Femur (tissue), 1 donor: Measurements from ENCODE around the gene RBM12.
"Not testable (repeated sequence)": the region's sequence is repeated elsewhere in the genome, so short reads cannot be mapped to it uniquely, and the experiment has no call there.

Experiments used
- DNase-seq: peaks from one replicate; pipeline ENCODE4 v3.0.0-alpha.2; 2017

Gene RBM12, protein sequence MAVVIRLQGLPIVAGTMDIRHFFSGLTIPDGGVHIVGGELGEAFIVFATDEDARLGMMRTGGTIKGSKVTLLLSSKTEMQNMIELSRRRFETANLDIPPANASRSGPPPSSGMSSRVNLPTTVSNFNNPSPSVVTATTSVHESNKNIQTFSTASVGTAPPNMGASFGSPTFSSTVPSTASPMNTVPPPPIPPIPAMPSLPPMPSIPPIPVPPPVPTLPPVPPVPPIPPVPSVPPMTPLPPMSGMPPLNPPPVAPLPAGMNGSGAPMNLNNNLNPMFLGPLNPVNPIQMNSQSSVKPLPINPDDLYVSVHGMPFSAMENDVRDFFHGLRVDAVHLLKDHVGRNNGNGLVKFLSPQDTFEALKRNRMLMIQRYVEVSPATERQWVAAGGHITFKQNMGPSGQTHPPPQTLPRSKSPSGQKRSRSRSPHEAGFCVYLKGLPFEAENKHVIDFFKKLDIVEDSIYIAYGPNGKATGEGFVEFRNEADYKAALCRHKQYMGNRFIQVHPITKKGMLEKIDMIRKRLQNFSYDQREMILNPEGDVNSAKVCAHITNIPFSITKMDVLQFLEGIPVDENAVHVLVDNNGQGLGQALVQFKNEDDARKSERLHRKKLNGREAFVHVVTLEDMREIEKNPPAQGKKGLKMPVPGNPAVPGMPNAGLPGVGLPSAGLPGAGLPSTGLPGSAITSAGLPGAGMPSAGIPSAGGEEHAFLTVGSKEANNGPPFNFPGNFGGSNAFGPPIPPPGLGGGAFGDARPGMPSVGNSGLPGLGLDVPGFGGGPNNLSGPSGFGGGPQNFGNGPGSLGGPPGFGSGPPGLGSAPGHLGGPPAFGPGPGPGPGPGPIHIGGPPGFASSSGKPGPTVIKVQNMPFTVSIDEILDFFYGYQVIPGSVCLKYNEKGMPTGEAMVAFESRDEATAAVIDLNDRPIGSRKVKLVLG

DNA sequence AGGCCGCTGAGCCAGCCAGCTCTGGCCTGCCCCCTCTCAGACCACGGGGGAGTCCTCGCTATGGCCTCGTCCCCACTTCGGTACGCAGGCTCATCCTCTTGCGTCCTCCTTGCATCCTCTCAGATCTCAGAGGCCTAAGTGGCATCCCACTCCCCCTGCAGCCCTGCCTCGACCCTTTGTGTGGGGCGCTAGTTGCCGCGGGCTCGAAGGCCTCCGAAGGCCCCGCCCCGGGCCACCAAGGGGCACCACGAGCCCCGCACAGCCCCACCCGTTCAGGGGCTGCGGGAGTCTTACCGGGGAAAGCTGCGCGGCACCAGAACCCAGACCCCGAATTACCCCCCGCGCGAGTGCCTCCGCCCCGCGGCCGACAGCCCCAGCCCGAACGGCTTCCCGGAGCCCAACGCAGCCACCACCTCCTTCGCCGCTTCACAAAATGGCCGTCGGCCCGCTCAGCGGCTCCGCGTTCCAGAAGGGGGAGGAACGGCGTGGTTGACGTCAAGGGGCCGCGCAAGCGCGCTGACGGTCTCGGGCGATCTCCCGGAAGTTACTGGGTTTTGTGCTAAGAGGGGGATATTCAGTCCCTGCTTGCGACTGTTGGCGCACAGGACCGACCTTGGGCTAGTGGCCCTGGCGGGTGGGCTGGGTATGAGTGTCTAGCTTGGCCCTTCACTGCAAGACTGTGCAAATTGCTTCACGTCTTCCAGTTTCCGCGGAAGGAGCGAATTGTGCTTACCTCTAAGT, at the start of gene RBM12, which contains the start of gene CPNE1:
TSS of gene RBM12 (minus strand) at position 435 of the 741 bp plus-strand sequence. CDS start 9,578 bp downstream, outside the sequence.
TSS of gene CPNE1 (minus strand) at position 435 of the 741 bp plus-strand sequence. CDS start 31,977 bp downstream, outside the sequence.
- DNase-seq: peak; percentile 96

DNA sequence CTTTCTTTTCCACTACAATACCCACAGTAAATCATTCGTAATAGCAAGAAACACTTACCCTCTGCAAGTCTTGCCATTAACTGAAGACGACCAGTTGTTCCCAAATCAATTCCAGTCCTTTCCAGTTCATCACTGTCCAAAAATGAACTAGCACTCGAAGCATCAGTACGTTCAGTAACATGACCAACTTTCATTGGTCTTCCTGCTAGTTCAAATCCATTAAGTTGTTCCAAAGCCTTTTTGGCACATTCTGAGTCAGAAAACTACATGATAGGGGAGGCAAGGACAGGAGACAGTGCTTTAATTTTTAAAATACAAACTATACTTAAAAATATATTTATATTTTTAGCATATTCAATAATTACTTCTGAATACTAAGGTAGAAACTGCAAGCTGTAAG, 49.4 kb upstream of the RBM12 start:
- no peak for DNase-seq

DNA sequence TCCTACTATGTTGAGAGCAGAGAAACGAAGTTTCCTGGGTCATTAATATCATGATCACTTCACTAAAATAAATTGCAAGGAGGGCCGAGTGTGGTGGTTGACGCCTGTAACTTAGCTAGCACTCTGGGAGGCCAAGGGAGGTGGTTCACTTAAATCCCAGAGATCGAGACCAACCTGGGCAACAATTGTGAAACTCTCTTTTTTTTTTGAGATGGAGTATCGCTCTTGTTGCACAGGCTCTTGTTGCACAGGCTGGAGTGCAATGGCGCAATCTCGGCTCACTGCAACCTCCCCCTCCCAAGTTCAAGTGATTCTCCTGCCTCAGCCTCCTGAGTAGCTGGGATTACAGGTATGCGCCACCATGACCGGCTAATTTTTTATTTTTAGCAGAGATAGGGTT, 48.4 kb upstream of the RBM12 start:
- DNase-seq: not testable (repeated sequence)

DNA sequence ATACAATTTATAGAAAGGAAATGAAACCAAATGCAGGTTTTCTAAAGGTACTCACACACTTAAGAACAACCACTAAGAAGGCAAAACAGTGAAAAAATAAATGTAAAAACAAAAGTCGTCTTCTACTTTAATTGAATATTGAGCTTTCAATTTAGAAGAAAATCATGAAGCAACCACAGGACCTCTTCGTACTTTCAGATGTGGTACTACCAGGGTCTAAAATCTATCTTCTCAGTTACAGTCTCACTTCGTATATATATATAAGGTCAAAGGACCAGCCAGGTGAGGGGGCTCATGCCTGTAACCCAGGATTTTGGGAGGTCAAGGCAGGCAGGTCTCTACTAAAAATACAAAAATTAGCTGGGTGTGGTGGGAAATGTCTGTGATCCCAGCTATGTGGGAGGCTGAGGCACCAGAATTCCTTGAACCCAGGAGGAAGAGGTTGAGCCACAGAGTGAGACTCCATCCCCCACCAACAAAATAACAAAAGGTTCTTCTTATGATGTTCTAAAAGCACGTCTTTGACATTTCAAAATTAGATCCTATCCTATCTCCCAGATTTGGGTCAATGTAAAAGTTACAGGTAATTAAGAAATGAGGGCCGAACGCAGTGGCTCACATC, 47.0 kb upstream of the RBM12 start:
- DNase-seq: no peak

DNA sequence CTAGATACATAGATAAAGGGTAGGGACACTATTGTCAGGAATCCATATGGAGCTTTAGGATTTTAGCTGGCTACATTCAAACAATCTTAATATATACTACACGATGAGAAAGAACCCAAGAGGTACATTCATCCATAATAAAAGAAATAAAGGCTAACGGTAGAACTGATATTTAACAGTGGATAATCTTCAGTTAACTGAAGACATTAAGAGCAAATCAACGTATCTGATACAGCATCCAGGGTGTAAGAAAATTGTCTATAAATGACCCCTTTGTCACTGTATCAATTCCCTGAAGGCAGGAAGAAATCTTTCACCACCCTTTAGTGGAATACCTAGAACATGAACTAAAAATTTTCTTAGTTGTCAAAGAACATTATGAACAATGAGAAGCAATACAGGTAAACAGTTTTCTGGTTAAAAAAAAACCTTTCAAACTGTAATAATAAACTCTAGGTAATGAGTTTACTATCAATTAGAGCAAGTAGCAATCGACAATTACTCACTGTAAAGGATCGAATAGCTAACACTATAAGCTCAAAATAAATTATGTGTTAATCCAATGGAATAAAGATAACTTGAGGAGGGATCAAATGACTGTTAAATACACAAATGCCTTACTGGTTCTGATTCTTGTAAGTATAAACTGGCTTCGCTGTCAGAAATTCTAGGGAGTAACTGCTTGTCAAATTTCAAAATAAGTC, 46.3 kb upstream of the RBM12 start:
- no peak for DNase-seq

DNA sequence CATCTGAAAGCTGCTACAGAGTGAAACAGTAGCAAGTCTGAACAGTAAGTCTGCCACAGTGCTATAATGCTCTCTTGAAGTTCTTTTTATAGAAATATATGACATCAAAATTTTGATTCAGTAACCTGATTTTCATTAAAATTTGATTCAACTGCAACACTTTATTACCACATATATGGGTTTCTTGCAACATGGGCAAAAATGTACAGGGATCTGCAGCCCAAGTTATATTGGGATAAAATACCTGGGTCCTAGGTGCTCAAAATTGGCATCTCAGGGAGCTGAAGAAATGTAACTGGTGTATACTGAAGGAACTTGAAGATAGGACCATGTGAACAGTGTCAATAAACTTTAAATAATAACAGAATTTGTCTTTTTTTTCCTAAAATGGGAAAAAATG, 45.3 kb upstream of the RBM12 start:
- no peak for DNase-seq

DNA sequence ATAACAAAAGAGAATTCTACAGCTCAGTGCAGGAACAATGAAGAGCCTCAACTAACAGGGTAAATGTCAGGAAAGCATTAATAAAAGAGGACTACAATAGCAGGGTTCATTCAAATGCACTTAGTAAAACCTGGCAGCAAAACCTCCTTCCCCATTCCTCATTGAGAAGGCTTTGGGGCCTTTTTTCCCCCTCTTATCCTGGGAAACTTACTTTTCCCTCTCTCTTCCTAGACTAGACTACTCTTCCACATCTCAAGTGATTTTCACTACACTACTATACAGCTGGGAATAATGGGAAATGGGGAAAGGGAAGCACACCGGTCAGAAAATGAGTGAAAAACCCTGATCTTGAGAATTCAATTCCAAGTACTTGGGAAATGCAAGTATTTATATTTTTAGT, 44.6 kb upstream of the RBM12 start:
- no peak for DNase-seq

DNA sequence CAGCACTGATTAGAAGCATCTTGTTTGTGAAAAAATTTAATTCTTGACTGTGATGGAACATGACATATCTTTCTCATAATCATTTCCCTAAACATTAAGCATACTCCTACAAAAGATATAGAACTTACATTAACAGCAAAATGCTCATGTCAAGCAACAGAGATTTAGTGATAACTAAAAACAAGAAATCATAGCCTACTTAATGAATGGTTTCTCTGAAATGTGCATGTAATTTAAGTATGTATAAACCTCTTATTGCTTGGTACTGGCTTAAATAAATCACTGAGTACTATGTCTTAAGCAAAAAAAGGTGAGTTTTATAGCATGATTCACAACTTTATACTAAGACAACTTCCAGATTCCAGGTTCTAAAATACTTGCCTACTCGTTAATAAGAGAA, 43.8 kb upstream of the RBM12 start:
- no peak for DNase-seq

DNA sequence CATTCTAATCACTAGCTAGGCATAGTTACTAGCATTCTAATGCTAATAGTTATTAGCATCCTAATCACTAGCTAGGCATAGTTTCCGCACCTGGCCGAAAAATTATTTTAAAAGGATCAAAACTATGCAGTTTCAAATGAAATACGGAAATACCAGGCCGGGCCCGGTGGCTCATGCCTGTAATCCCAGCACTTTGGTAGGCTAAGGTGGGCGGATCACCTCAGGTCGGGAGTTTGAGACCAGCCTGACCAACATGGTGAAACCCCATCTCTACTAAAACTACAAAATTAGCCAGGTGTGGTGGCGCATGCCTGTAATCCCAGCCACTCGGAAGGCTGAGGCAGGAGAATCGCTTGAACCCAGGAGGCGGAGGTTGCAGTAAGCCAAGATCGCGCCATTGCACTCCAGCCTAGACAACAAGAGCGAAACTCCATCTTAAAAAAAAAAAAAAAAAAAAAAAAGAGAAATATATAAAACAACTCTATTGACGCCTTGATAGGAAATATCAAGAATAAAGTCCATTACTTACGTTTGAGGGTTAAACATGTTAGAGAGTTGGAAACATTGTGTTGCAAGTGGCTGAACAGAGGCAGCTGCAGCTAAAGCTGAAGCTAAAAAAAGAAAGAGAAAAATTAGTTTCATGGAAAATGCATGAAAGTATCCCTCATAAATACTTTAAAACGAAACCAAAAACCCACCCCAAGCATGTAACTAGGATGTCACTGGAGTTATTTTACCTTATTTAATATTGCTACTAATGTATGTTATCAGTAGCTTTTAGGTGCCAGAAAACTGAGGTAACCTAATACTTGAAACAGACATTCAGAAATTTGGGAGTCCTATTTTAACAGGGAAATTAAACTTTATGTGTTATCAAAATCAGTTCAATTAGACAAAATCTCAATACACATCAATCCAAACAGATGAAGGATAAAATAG, 42.2 kb upstream of the RBM12 start:
- DNase-seq: not testable (repeated sequence)

DNA sequence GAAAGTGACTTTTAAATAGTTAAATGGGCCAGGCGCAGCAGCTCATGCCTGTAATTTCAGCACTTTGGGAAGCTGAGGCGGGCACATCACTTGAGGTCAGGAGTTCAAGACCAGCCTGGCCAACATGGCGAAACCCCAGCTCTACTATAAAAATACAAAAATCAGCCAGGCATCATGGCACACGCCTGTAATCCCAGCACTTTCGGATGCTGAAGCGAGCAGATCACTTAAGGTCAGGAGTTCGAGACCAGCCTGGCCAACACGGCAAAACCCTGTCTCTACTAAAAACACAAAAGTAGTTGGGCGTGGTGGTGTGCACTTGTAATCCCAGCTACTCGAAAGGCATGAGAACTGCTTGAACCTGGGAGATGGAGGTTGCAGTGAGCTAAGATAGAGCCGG, 41.2 kb upstream of the RBM12 start:
- DNase-seq: not testable (repeated sequence)

DNA sequence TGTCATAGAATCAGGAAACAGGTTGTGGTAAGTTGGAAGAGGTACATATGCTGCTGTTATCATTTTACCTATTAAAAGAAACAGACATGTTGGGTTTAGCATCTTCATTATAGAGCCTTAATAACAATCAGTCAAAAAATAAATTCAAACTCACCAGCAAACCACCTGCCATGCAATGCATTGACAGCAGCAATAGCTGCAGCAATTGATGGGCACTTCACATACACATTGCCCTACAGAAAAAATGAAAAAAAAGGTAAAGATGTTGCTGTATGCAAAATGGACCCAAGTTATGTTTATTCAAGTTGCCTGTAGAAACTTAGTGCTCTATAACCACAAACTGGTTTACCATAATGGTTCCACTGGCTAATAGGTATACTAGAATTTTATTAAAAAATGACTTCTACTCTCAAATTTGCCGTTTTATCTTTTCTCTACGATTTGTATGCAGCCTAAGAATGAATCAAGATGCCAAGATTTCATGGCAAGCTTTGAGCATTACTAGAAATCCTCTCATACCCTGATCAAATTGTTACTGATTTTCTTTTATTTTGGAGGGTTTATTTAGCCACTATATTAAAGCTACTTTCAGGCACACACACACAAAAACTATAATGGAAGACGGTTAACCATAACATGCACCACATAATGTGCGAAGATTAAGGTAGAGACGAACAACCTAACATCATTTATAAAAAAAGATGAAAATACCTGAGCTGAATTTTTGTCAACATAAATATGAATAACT, 40.0 kb upstream of the RBM12 start:
- DNase-seq: no peak

DNA sequence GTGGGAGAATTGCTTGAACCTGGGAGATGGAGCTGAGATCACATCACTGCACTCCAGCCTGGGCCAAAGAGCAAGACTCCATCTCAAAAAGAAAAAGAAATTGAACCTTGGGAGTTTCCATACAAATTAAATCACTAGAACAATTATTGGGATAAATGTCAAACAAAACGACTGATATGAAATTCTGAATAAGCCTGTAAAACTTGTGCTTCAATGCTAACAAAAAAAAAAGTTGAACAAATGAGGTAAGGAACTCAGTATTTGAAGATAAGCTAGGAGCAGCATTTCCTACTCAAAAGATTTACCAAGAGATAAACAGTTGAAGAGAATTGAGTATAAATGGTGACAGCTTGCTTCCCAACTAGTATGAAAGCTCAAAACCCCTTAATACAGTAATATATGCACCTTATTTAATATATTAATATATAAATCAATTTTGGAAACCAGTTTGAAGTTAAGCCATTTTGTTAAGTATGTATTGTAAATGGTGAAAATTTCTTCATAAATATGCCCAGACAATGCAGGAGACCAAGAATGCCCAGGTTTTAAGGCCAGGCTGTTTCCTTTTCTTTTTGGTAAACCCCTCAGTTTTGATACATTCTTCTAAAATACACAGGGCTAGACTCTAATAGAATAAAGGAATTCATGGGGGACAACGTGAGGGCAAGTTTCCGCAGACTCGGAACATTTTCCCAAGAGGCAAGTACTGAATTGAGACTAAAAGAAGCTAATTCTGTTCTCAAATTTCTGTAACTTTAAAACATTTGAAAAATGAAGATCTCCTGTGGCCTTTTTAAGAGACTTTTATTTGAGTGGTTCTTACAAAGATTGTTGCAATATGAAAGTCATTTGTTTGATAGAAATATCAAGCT, 38.4 kb upstream of the RBM12 start:
- no peak for DNase-seq

DNA sequence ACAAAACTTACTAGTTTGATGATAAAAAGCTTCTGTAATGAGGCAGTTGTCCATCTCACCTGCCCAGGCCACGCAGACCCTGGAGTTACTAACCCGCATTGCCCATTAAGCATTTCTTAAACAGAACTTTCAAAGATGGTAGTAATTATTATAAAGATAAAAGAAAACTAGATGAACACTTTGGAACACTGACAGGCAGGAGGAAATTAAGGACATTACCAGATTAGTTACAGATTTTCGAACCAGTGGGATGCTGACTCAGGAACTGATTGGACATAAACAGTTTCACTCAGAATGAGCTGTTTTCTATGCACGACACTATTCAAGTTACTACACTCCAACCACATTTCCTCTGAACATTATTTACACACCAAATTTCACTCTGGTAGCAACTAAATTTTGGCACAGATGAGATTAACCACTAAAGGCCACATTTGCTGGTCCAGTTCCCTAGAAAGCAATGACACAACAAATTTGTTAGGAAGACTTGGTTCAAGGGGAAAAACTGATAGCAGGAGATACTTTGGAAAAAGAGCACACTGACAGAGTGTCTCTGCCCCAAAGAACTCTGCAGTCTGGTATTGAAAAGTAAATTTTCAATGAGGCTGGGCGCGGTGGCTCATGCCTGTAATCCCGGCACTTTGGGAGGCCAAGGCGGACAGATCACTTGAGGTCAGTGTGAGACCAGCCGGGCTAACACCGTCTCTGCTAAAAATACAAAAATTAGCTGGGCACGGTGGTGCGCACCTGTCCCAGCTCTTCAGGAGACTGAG, 37.5 kb upstream of the RBM12 start:
- DNase-seq: no peak

DNA sequence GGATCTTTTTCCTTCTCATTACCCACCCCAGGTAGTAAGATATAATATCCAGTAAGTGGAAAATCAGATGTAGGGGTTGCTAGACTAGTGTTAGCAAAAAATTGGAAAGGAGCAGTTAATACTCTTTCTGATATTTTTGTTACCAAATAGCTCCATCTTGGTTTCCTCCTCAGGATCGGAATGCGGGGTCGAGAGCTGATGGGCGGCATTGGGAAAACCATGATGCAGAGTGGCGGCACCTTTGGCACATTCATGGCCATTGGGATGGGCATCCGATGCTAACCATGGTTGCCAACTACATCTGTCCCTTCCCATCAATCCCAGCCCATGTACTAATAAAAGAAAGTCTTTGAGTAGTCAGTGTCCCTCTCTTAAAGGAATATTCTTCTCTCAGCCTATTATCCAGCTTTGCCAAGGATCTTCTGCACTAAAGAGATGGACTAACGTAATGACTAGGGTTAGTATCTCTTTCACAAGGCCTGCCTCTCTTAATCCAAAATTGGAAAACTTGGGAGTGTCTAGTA, 36.0 kb upstream of the RBM12 start:
- no peak for DNase-seq

DNA sequence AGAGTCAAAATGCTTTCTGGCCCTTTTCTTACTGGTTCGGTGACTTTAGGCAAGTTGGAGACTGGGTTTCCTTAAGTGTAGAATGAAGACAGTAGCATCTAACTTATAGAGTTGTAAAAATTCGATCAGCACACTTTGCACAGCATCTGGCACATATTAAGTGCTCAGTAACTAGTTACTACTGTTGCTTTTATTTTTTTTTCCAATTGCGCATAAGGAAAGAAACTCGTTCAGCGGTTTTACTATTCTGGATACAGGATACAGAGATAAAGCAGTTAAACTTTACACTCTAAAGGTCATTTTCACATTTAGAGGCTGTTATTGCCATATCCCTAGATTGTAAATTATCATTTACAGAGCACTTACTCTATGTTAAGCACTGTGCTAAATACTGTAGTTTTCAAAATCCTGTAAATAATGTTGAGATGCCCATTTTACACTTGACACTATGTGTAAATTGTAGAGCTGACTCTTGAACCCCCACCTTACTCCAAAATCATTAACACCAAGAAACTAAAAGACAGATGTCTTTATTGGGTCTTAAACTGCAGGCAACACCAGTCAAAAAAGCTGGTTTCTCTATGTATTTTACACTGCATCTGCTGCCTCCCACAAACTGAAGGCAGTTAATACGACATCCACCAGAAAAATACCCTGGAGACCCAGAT, 35.4 kb upstream of the RBM12 start:
- no peak for DNase-seq

DNA sequence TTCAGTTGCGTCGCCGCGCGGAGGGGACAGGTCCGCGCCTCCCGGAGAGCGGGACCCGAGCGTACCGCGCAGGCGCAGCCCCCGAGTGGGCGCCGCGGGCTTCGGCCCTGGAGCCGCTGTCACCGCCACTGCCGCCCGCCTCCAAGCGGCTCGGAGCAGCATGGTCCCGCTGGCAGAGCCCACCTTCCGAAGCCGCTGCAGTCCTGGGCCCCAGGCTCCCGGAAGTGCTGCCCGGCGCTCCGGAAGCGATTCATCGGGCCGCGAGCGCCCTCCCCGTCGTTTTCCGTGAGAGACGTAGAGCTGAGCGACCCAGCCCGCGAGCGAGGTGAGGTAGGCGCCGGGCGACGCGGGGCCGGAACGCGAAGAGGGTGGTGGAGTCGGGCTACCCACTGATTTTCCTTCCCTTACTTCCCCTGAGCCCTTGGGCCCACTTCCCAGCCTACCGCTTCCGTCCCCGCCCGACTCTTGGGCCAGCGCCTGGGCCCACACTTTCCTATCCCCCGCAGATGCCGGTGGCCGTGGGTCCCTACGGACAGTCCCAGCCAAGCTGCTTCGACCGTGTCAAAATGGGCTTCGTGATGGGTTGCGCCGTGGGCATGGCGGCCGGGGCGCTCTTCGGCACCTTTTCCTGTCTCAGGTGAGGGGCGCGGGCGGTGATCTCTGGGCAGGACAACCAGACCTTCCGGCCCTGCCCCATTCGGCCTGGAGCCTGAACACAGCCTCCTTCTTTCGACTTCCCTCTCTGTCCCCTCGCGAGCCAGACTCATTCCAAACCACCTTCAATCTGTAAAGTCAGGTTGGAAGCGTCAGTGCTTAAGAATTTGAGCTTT, 34.6 kb upstream of the RBM12 start, which contains the start of the genes NFS1 and ROMO1:
TSS of gene NFS1 (minus strand) at position 226 of the 830 bp plus-strand sequence. CDS start at position 162, 64 bp downstream.
TSS of gene ROMO1 (plus strand) at position 279 of the 830 bp plus-strand sequence. CDS start at position 507, 228 bp downstream.
- DNase-seq: peak; percentile 94
